Kasumi-1 (cell line): ENCODE measurements around the gene ABCA13.
"Not testable (repeated sequence)": the region's sequence is repeated elsewhere in the genome, so short reads cannot be mapped to it uniquely, and the experiment has no call there.

ENCODE experiments used
- DNase-seq, 2 experiments: peaks; one replicate each; lab custom pipeline; 2025; lab: John Stamatoyannopoulos, UW

The ABCA13 gene

GRCh38 chr7:48173756-48174382, 2.6 kb downstream of the ABCA13 start:
- no peak for DNase-seq

GRCh38 chr7:48175019-48175418, 3.8 kb downstream of the ABCA13 start:
- DNase-seq = no peak

GRCh38 chr7:48176356-48176893, 5.2 kb downstream of the ABCA13 start:
- no peak for DNase-seq

- no peak for DNase-seq
Measured at GRCh38 chr7:48177271-48177670, 6.0 kb downstream of the ABCA13 start.

- DNase-seq = no peak
Measured at GRCh38 chr7:48179496-48180030, 8.3 kb downstream of the ABCA13 start.

- DNase-seq = no peak
Measured at GRCh38 chr7:48180981-48181380, 9.7 kb downstream of the ABCA13 start.

GRCh38 chr7:48182718-48183369, 11.6 kb downstream of the ABCA13 start:
- DNase-seq = no peak

GRCh38 chr7:48183370-48183743, 12.1 kb downstream of the ABCA13 start:
- DNase-seq = no peak

GRCh38 chr7:48183965-48184364, 12.7 kb downstream of the ABCA13 start:
- no peak for DNase-seq

GRCh38 chr7:48188776-48189520, 17.7 kb downstream of the ABCA13 start:
- no peak for DNase-seq

- DNase-seq = no peak
Measured at GRCh38 chr7:48192996-48193395, 21.7 kb downstream of the ABCA13 start.

GRCh38 chr7:48193421-48193820, 22.2 kb downstream of the ABCA13 start:
- no peak for DNase-seq

- DNase-seq = not testable (repeated sequence)
Measured at GRCh38 chr7:48200946-48201589, 29.8 kb downstream of the ABCA13 start.

GRCh38 chr7:48202916-48203315, 31.7 kb downstream of the ABCA13 start:
- DNase-seq = not testable (repeated sequence)

GRCh38 chr7:48207155-48207675, 36.0 kb downstream of the ABCA13 start:
- DNase-seq = no peak

GRCh38 chr7:48209004-48209600, 37.8 kb downstream of the ABCA13 start:
- no peak for DNase-seq

GRCh38 chr7:48213226-48213625, 42.0 kb downstream of the ABCA13 start:
- no peak for DNase-seq

GRCh38 chr7:48217266-48217665, 46.0 kb downstream of the ABCA13 start:
- no peak for DNase-seq

GRCh38 chr7:48217753-48218152, 46.5 kb downstream of the ABCA13 start:
- DNase-seq = no peak

- DNase-seq = no peak
Measured at GRCh38 chr7:48224042-48224441, 52.8 kb downstream of the ABCA13 start.

GRCh38 chr7:48225101-48225500, 53.8 kb downstream of the ABCA13 start:
- no peak for DNase-seq

GRCh38 chr7:48237354-48237753, 66.1 kb downstream of the ABCA13 start:
- DNase-seq = no peak
